Karpas-422 (cell line): Measurements from ENCODE around the gene UCKL1. TPM values are rescaled to one million over a fixed set of nuclear protein-coding genes. Genes with fewer than 3 reads are reported as not detected.

Experiments used
- DNase-seq: peaks from one replicate; pipeline ENCODE4 v3.0.0-alpha.2; 2015
- H2AFZ ChIP-seq: fragments of 200-600 bp; sonication (generic); 2 replicates; pipeline ENCODE4 v1.6.1; 2014; ENCODE audit warnings: antibody characterized with exemption, low read length, mixed read lengths
- H3K27ac ChIP-seq: fragments of 200-600 bp; sonication (generic); 2 replicates; pipeline ENCODE4 v1.5.1; 2014; ENCODE audit warnings: mild to moderate bottlenecking, low read length, moderate library complexity
- H3K27me3 ChIP-seq: fragments of 200-600 bp; sonication (generic); 2 replicates; pipeline ENCODE4 v1.6.1; 2014; ENCODE audit warnings: low read length, mixed read lengths
- H3K36me3 ChIP-seq: fragments of 200-600 bp; sonication (generic); 2 replicates; pipeline ENCODE4 v1.6.1; 2014; ENCODE audit warnings: low read length, mixed read lengths; ENCODE audit not compliant: insufficient read depth
- H3K4me1 ChIP-seq: fragments of 200-600 bp; sonication (generic); 2 replicates; pipeline ENCODE4 v1.6.1; 2014; ENCODE audit warnings: mild to moderate bottlenecking, low read length, mixed read lengths
- H3K4me2 ChIP-seq: fragments of 200-600 bp; sonication (generic); 2 replicates; pipeline ENCODE4 v1.6.1; 2014; ENCODE audit warnings: low read length, low read depth, mild to moderate bottlenecking; ENCODE audit not compliant: poor library complexity, severe bottlenecking
- H3K4me3 ChIP-seq: fragments of 200-600 bp; sonication (generic); 2 replicates; pipeline ENCODE4 v1.5.1; 2014; ENCODE audit warnings: mild to moderate bottlenecking, antibody characterized with exemption, low read length, mixed read lengths
- H3K79me2 ChIP-seq: fragments of 200-600 bp; sonication (generic); 2 replicates; pipeline ENCODE4 v1.6.1; 2014; ENCODE audit warnings: mild to moderate bottlenecking, low read length, mixed read lengths
- H3K9ac ChIP-seq: fragments of 200-600 bp; sonication (generic); 2 replicates; pipeline ENCODE4 v1.6.0; 2014; ENCODE audit warnings: low read length
- H3K9me2 ChIP-seq: fragments of 200-600 bp; sonication (generic), shearing (Covaris generic); replicated peaks from 2 replicates; pipeline ENCODE4 v1.6.0; 2014; ENCODE audit warnings: mild to moderate bottlenecking, low read length, moderate library complexity; ENCODE audit not compliant: insufficient read depth
- H3K9me3 ChIP-seq: fragments of 300-700, 200-600 bp; sonication (generic); 2 replicates; pipeline ENCODE4 v1.6.1; 2014; ENCODE audit warnings: low read length, mixed read lengths
- H4K20me1 ChIP-seq: fragments of 200-600 bp; sonication (generic); 2 replicates; pipeline ENCODE4 v1.6.1; 2014; ENCODE audit warnings: mild to moderate bottlenecking, antibody characterized with exemption, low read length, low read depth; ENCODE audit not compliant: insufficient read depth
- total RNA-seq: library from RNA; depleted of rRNA; stranded (reverse); fragments of >200 nt; shearing (Covaris generic); gene quantifications from 2 replicates; pipeline ENCODE4 v1.2.3, GENCODE V29; 2014; ENCODE audit warnings: low replicate concordance; rRNA removed

UCKL1 gene
- 32.3 and 35.3 TPM in 2 replicates for total RNA-seq

DNA sequence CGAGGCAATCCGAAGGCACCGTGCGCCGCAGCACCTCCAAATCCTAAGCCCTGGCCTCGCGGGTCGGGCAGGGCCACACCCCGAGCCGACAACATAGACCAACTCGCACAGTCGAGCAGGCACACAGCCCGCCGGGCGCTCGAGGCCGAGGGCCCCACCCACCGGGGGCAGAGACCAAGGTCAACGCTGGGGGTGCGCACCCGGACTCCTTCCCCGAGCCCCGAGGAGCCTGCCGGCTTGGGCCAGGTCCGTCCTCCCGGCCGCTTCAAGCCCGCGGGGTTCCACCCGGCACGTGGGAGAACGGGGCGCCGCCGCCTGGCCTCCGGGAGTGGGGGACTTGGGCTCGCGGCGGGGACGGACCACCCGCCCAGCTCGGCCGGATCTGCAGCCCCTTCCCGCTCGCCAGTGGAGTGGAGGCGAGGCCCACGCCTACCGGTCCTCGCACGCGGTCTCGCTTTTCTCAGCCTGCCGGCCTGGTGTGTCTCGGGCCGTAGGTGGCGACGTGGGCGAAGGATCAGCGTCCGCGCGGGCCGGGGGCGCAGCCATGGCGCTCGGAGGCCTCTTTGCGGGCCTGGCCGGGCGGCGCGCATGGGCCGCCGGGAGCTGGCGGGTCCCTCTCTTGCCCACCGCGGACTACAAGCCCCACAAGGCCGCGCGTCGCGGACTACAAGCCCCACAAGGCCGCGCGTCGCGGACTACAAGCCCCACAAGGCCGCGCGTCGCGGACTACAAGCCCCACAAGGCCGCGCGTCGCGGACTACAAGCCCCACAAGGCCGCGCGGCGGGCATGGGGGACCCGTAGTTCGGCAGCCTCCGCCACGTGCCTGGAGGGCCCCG is at the start of gene UCKL1:
Gene UCKL1, minus strand, starts transcription at position 590 of the 837 bp plus-strand sequence. Its CDS starts 44 bp downstream, at position 546.
- peak within 1 kb of the TSS; percentile 63; the same call in 1 of the 2 replicates for H2AFZ ChIP-seq
- DNase-seq = peak; percentile 94
- no peaks in the 10 kb centered on the region for H3K36me3 ChIP-seq
- H3K9me2 ChIP-seq = no peaks in the 10 kb centered on the region
- H3K9ac ChIP-seq = peak within 1 kb of the TSS; percentile 99
- peak within 1 kb of the TSS; percentile 94 for H3K4me3 ChIP-seq
- H3K4me2 ChIP-seq = peak within 1 kb of the TSS; percentile 97
- H4K20me1 ChIP-seq = peaks cover 36% of the 10 kb centered on the region; the same call in 1 of the 2 replicates
- H3K27me3 ChIP-seq = no peaks in the 10 kb centered on the region
- peak within 1 kb of the TSS; percentile 81 for H3K27ac ChIP-seq
- no peaks in the 10 kb centered on the region for H3K9me3 ChIP-seq
- H3K79me2 ChIP-seq = peaks cover 47% of the 10 kb centered on the region
- peaks cover 61% of the 10 kb centered on the region for H3K4me1 ChIP-seq

DNA sequence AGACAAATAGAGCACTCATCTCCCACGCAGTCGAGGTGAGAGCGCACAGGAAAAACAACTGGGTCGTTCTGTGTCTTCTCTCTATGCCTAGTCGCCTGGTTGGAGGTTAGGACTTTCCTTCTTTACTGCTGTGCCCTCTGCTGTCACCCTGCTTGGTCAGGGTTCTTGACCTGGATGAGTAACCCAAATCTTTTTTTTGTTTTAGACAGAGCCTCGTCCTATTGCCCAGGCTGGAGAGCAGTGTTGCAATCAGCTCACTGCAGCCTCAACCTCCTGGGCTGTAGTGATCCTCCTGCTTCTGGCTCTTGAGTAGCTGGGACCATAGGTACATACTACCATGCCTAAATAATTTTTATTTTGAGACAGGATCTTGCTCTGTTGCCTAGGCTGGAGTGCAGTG is 49.2 kb upstream of the UCKL1 start:
- Histone ChIP-seq H3K4me2 (no peak overlapping the region), H3K36me3 (peaks cover 50% of the 10 kb centered on the region), H3K9ac (no peak overlapping the region), H2AFZ (no peak overlapping the region), H4K20me1 (no peaks in the 10 kb centered on the region), H3K9me3 (peaks cover 6% of the 10 kb centered on the region), H3K27me3 (no peaks in the 10 kb centered on the region), H3K9me2 (no peaks in the 10 kb centered on the region), H3K27ac (no peak overlapping the region), H3K79me2 (0 out of 2 replicates have a peak, but pooled peaks cover 3% of the 10 kb centered on the region), H3K4me1 (no peaks in the 10 kb centered on the region), H3K4me3 (no peak overlapping the region)
- no peak for DNase-seq

DNA sequence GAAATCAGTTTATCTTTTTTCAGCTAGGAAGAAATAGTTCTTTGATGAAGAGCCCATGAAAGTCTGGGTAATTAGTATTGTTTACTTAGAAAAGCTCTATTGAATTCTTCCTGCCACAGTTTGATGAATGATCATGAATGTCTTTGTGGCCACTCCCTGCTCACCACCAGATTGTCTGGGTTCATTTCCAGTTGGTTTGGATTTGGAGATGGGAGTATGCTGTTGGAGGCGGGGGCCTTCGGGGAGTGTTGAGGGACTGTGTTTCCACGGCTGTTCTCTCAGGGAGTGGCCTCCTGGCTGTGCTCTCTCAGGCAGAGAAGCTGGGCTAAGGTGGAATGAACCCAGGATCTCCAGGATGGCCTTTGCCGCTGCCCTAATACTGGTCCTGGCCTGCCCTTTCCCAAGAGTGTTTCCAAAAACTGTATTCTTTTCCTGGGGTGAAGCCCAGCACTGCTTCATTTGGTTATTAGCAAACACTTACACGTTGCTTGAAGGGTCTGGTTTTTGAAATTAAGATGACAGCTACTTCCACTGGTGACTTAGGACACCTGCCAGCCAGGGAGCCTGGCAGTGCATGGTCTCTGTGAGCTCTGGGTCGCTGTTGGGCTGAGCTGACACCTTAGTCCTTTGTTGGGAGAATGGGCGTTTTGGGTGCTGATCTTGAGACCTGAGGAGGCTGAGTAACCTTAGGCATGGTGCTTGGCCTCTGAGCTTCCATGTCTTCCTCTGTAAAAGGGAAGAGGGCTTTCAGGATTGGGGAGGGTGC is 47.9 kb upstream of the UCKL1 start:
- H3K27ac ChIP-seq = no peak overlapping the region
- no peak overlapping the region for H3K9ac ChIP-seq
- H3K9me2 ChIP-seq = no peaks in the 10 kb centered on the region
- peaks cover 6% of the 10 kb centered on the region for H3K9me3 ChIP-seq
- H3K4me1 ChIP-seq = no peaks in the 10 kb centered on the region
- H3K36me3 ChIP-seq = peaks cover 38% of the 10 kb centered on the region
- H3K4me3 ChIP-seq = no peak overlapping the region
- H3K79me2 ChIP-seq = 0 out of 2 replicates have a peak, but pooled peaks cover 3% of the 10 kb centered on the region
- no peaks in the 10 kb centered on the region for H3K27me3 ChIP-seq
- no peaks in the 10 kb centered on the region for H4K20me1 ChIP-seq
- no peak overlapping the region for H3K4me2 ChIP-seq
- no peak overlapping the region for H2AFZ ChIP-seq
- DNase-seq = no peak

DNA sequence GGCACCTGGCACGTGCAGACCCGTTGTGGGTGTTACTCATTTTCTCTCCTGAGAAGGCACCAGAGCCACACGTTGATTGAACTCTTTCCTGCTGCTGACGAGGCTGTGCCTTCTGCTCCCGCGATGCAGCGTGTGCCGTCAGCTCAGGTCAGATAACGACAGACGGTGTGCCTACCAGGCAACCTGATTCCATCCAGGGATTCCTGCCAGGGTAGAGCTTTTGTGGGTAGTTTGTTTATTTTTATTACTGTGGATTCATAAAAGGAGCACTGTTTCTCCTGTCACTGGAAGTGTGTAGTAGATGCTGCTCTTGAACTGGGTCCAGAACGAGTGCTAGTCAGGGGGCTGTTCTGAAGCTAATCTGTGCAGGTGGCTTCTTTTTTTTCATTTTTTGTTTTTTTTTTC is 45.4 kb upstream of the UCKL1 start:
- Histone ChIP-seq H3K36me3 (peaks cover 22% of the 10 kb centered on the region), H3K79me2 (0 out of 2 replicates have a peak, but pooled peaks cover 3% of the 10 kb centered on the region), H3K4me2 (no peak overlapping the region), H3K4me3 (no peak overlapping the region), H3K9me2 (no peaks in the 10 kb centered on the region), H3K27me3 (no peaks in the 10 kb centered on the region), H3K9ac (no peak overlapping the region), H3K27ac (no peak overlapping the region), H2AFZ (no peak overlapping the region), H4K20me1 (no peaks in the 10 kb centered on the region), H3K9me3 (no peaks in the 10 kb centered on the region), H3K4me1 (no peaks in the 10 kb centered on the region)
- DNase-seq = no peak

DNA sequence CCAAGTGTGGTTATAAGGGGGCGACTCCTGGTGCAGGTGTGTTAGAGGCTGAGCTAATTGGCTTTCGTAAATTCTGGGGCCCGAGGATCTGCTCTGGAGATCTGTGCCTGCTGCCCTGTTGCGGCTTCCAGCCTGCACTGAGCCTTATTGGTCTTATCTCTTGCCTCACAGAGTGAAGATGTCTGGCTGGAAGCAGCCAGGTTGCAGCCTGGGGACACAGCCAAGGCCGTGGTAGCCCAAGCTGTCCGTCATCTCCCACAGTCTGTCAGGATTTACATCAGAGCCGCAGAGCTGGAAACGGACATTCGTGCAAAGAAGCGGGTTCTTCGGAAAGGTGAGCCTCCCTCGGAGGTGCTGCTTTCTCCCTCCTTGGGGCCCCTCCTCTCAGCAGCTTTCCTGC is 44.7 kb upstream of the UCKL1 start:
- H3K4me3 ChIP-seq = no peak overlapping the region
- no peak overlapping the region for H2AFZ ChIP-seq
- DNase-seq = no peak
- no peak overlapping the region for H3K9ac ChIP-seq
- H3K4me2 ChIP-seq = no peak overlapping the region
- no peaks in the 10 kb centered on the region for H4K20me1 ChIP-seq
- H3K9me3 ChIP-seq = no peaks in the 10 kb centered on the region
- no peaks in the 10 kb centered on the region for H3K27me3 ChIP-seq
- H3K9me2 ChIP-seq = no peaks in the 10 kb centered on the region
- H3K79me2 ChIP-seq = 0 out of 2 replicates have a peak, but pooled peaks cover 3% of the 10 kb centered on the region
- H3K36me3 ChIP-seq = peaks cover 21% of the 10 kb centered on the region
- H3K4me1 ChIP-seq = no peaks in the 10 kb centered on the region
- no peak overlapping the region for H3K27ac ChIP-seq

DNA sequence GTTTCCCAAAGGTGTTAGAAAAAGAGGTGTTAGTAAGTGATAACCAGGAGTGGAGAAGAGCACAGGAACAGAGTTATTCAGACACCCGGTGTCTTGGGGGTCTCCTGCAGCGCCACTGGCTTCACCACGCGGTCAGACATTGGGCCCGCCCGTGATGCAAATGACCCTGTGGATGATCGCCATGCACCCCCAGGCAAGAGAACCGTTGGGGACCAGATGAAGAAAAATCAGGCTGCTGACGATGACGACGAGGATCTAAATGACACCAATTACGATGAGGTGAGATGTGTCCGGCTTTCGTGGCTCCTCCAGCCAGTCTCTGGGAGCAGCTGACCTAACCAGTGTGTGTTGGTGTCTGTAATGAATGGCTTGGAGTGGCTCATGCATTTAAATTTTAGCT is 26.7 kb upstream of the UCKL1 start:
- no peak overlapping the region for H2AFZ ChIP-seq
- DNase-seq = no peak
- H3K4me1 ChIP-seq = peaks cover 34% of the 10 kb centered on the region
- H3K27ac ChIP-seq = no peak overlapping the region
- H4K20me1 ChIP-seq = 0 out of 2 replicates have a peak, but pooled peaks cover 3% of the 10 kb centered on the region
- no peak overlapping the region for H3K9ac ChIP-seq
- H3K79me2 ChIP-seq = peaks cover 40% of the 10 kb centered on the region
- H3K4me3 ChIP-seq = no peak overlapping the region
- H3K4me2 ChIP-seq = no peak overlapping the region
- H3K27me3 ChIP-seq = no peaks in the 10 kb centered on the region
- H3K9me2 ChIP-seq = no peaks in the 10 kb centered on the region
- H3K9me3 ChIP-seq = no peaks in the 10 kb centered on the region
- H3K36me3 ChIP-seq = peaks cover 18% of the 10 kb centered on the region; the same call in 1 of the 2 replicates

DNA sequence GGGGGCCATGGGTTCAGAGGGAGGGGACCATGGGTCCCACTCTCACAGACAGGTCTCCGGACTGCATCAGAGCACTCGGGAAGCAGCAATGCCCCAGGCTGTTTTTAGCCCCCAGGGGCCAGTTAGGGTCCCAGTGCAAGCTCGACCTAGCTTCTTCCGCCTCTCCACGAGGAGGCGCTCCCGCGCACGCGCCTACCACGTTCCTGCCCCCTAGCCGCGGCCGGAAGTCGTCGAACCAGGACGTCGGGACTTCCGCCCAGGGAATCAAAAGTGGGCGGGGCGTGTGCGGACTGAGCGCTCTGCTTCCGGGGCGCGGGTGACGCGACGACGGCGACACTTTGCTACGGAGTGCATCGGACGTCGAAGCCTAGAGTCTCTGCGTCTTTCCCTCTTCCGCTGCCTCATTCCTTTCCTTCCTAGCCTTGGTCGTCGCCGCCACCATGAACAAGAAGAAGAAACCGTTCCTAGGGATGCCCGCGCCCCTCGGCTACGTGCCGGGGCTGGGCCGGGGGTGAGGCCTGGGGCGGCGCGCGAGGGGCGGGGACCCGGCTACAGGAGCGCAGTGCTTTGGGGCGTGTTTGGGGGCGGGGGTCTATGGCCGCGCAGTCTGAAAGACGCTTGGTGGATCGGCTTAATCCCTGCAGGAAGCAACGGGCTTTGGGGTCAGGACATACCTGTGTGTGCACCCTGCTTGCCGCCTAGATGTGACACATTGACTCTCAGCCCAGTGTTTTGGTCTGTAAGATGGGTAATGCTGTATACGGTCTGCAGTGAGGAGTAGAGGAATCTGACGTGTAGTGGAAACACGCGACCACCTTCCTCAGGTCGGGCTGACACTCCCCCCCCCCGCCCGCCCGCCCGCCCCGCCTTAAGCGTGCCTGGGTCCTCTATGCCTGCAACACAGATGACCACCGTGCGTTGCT is 24.9 kb upstream of the UCKL1 start, which contains the start of gene PRPF6:
Gene PRPF6, plus strand, starts transcription at position 327 of the 923 bp plus-strand sequence. Its CDS starts 114 bp downstream, at position 441.
- Histone ChIP-seq H3K27me3 (no peaks in the 10 kb centered on the region), H3K9me2 (no peaks in the 10 kb centered on the region), H3K9ac (peak within 1 kb of the TSS; percentile 92), H3K4me2 (peak within 1 kb of the TSS; percentile 95), H4K20me1 (0 out of 2 replicates have a peak, but pooled peaks cover 3% of the 10 kb centered on the region), H3K9me3 (no peaks in the 10 kb centered on the region), H2AFZ (peak within 1 kb of the TSS; percentile 94; the same call in 1 of the 2 replicates), H3K79me2 (peaks cover 40% of the 10 kb centered on the region), H3K4me1 (peaks cover 35% of the 10 kb centered on the region), H3K36me3 (peaks cover 18% of the 10 kb centered on the region; the same call in 1 of the 2 replicates), H3K27ac (peak within 1 kb of the TSS; percentile 67), H3K4me3 (peak within 1 kb of the TSS; percentile 99)
- peak; percentile 99 for DNase-seq
